OCI-LY1 (cell line): Measurements from ENCODE around the gene PTPRN2.

Source experiments
- H2AFZ ChIP-seq: fragments of 200-600 bp; sonication (generic), shearing (Covaris generic); 2 replicates; pipeline ENCODE4 v1.6.0; 2014; ENCODE audit warnings: antibody characterized with exemption, mild to moderate bottlenecking, low read length
- H3F3A ChIP-seq: fragments of 200-600 bp; sonication (generic), shearing (Covaris generic); 2 replicates; pipeline ENCODE4 v1.6.0; 2014; ENCODE audit warnings: mild to moderate bottlenecking, antibody characterized with exemption, low read length, moderate library complexity; ENCODE audit not compliant: insufficient read depth
- H3K27ac ChIP-seq: fragments of 200-600 bp; sonication (generic); 2 replicates; pipeline ENCODE4 v1.5.1; 2014; ENCODE audit warnings: low read length, mixed run types, mild to moderate bottlenecking, low read depth; ENCODE audit not compliant: poor library complexity, severe bottlenecking
- H3K27me3 ChIP-seq: fragments of 200-600 bp; sonication (generic); 2 replicates; pipeline ENCODE4 v1.6.0; 2014; ENCODE audit warnings: antibody characterized with exemption, mild to moderate bottlenecking, low read length, moderate library complexity; ENCODE audit not compliant: insufficient read depth
- H3K36me3 ChIP-seq: fragments of 200-600 bp; sonication (generic); 2 replicates; pipeline ENCODE4 v1.6.1; 2014; ENCODE audit warnings: mild to moderate bottlenecking, antibody characterized with exemption, low read length, moderate library complexity, mixed read lengths; ENCODE audit not compliant: insufficient read depth
- H3K4me1 ChIP-seq: fragments of 200-600 bp; sonication (generic); 2 replicates; pipeline ENCODE4 v1.5.1; 2014; ENCODE audit warnings: mild to moderate bottlenecking, low read length, moderate library complexity; ENCODE audit not compliant: insufficient read depth, severe bottlenecking
- H3K4me2 ChIP-seq: fragments of 200-600 bp; sonication (generic), shearing (Covaris generic); 2 replicates; pipeline ENCODE4 v1.6.1; 2014; ENCODE audit warnings: low read length
- H3K4me3 ChIP-seq: fragments of 200-600 bp; sonication (generic); 2 replicates; pipeline ENCODE4 v1.5.1; 2014; ENCODE audit warnings: low read length, low read depth, mild to moderate bottlenecking, mixed read lengths; ENCODE audit not compliant: poor library complexity, severe bottlenecking
- H3K79me2 ChIP-seq: fragments of 200-600 bp; shearing (Covaris generic); 2 replicates; pipeline ENCODE4 v1.6.1; 2016; ENCODE audit warnings: mixed run types, low read length, mixed read lengths; ENCODE audit not compliant: insufficient read depth
- H3K9ac ChIP-seq: fragments of 200-600 bp; sonication (generic), shearing (Covaris generic); 2 replicates; pipeline ENCODE4 v1.6.1; 2014; ENCODE audit warnings: mild to moderate bottlenecking, low read length, mixed read lengths
- H3K9me2 ChIP-seq: fragments of 200-600 bp; sonication (generic), shearing (Covaris generic); 2 replicates; pipeline ENCODE4 v1.6.1; 2014; ENCODE audit warnings: low read depth, mild to moderate bottlenecking, low read length, mixed read lengths
- H3K9me3 ChIP-seq: fragments of 200-600 bp; shearing (Covaris generic); 2 replicates; pipeline ENCODE4 v1.6.1; 2014; ENCODE audit warnings: low read length, mixed read lengths
- H4K20me1 ChIP-seq: fragments of 200-600 bp; sonication (generic), shearing (Covaris generic); 2 replicates; pipeline ENCODE4 v1.6.0; 2016; ENCODE audit warnings: mild to moderate bottlenecking, low read length; ENCODE audit not compliant: insufficient read depth
- CTCF ChIP-seq: fragments of 200-600 bp; sonication (generic), shearing (Covaris generic); IDR thresholded peaks from 2 replicates; pipeline ENCODE4 v1.5.1; 2017; ENCODE audit warnings: mild to moderate bottlenecking, antibody characterized with exemption, low read length, moderate library complexity, mixed read lengths
- EZH2 ChIP-seq: fragments of 200-600 bp; sonication (generic), shearing (Covaris generic); IDR thresholded peaks from 2 replicates; pipeline ENCODE4 v1.8.0; 2017; ENCODE audit warnings: borderline replicate concordance, mixed run types, mild to moderate bottlenecking, antibody characterized with exemption, low read length, moderate library complexity, mixed read lengths

Gene PTPRN2

GRCh38 chr7:158123214-158123613 is 464.4 kb downstream of the PTPRN2 start:
- Histone ChIP-seq H3K9me2 (no peaks in the 10 kb centered on the region), H3K4me3 (no peak overlapping the region), H3K9ac (no peak overlapping the region), H3K9me3 (no peaks in the 10 kb centered on the region), H3K27ac (no peak overlapping the region), H3K4me1 (no peaks in the 10 kb centered on the region), H4K20me1 (no peaks in the 10 kb centered on the region), H3K36me3 (no peaks in the 10 kb centered on the region), H3K27me3 (no peaks in the 10 kb centered on the region), H3K4me2 (no peak overlapping the region), H3F3A (no peaks in the 10 kb centered on the region), H2AFZ (no peak overlapping the region), H3K79me2 (no peaks in the 10 kb centered on the region)
- TF ChIP-seq EZH2, result no peak
- no peak for TF ChIP-seq CTCF

GRCh38 chr7:158121441-158122045 is 466.1 kb downstream of the PTPRN2 start:
- Histone ChIP-seq H2AFZ (no peak overlapping the region), H3K4me1 (no peaks in the 10 kb centered on the region), H3K36me3 (no peaks in the 10 kb centered on the region), H3K9me3 (no peaks in the 10 kb centered on the region), H3K9me2 (no peaks in the 10 kb centered on the region), H3K9ac (no peak overlapping the region), H3F3A (no peaks in the 10 kb centered on the region), H3K27ac (no peak overlapping the region), H3K79me2 (no peaks in the 10 kb centered on the region), H3K4me3 (no peak overlapping the region), H3K4me2 (no peak overlapping the region), H3K27me3 (no peaks in the 10 kb centered on the region), H4K20me1 (no peaks in the 10 kb centered on the region)
- TF ChIP-seq EZH2, result no peak
- TF ChIP-seq CTCF, result no peak

- Histone ChIP-seq H3K4me3 (no peak overlapping the region), H3K9me2 (no peaks in the 10 kb centered on the region), H2AFZ (no peak overlapping the region), H3K9me3 (no peaks in the 10 kb centered on the region), H3K4me2 (no peak overlapping the region), H4K20me1 (no peaks in the 10 kb centered on the region), H3K27me3 (no peaks in the 10 kb centered on the region), H3F3A (no peaks in the 10 kb centered on the region), H3K27ac (no peak overlapping the region), H3K9ac (no peak overlapping the region), H3K79me2 (no peaks in the 10 kb centered on the region), H3K36me3 (no peaks in the 10 kb centered on the region), H3K4me1 (no peaks in the 10 kb centered on the region)
- TF ChIP-seq EZH2 (no peak), CTCF (no peak)
These were observed 466.9 kb downstream of the PTPRN2 start for GRCh38 chr7:158120716-158121115.
